ENCODE data around the gene APRT. TPM values are rescaled to one million over a fixed set of nuclear protein-coding genes. Genes with fewer than 3 reads are reported as not detected.

APRT gene
- total RNA-seq, 1 experiment from 2014 or later, result 311 TPM

DNA sequence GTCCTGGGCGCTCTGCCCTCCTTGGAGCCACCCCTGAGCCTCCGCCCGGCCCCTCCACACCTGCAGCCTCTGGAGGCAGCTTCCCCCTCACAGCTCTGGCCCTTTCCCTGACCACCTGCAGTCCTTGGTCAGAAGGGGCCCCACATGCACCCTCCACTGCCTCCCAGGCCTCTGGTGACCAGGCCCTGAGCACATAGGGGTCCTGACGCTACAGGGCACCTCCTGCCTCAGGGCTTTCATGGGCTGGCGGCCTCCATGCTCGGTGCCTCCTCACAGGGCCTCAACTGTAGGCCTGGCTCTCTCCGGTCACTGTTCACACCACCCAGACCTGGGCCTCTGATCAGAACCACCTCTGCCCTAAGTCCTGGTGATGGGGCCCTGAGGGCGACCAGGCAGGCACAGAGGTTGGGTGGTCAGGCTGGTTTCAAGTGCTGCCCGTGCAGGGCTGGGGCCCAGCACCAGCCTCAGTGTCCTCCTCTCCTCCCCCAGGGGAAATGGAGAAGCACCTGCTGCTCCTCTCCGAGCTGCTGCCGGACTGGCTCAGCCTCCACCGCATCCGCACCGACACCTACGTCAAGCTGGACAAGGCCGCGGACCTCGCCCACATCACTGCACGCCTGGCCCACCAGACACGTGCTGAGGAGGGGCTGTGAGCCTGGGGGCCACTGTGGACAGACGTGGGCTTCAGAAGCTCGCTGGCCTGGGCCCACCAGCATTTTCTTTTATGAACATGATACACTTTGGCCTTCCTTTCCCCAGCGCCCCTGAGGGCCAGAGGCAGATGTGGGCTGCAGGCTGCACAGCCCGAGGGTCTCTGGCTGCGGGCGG is 3.9 kb downstream of the APRT start:
- TF ChIP-seq EZH2phosphoT487 (IDR thresholded peaks at IDR 0.05; ENCODE audit: borderline replicate concordance), result no peak
- TF ChIP-seq MAX (IDR thresholded peaks at IDR 0.05), result no peak
- TF ChIP-seq EZH2 (IDR thresholded peaks at IDR 0.05), result no peak
- TF ChIP-seq POLR2AphosphoS5 (IDR thresholded peaks at IDR 0.05; ENCODE audit: low read depth, low read length), result peak; percentile 42
- no peak for TF ChIP-seq SP1 (IDR thresholded peaks at IDR 0.05; ENCODE audit: low read depth)
- TF ChIP-seq SRF (IDR thresholded peaks at IDR 0.05; ENCODE audit: low read depth), result no peak
- TF ChIP-seq, protein P1, sequence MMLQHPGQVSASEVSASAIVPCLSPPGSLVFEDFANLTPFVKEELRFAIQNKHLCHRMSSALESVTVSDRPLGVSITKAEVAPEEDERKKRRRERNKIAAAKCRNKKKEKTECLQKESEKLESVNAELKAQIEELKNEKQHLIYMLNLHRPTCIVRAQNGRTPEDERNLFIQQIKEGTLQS (IDR thresholded peaks at IDR 0.05), result no peak
- peak; percentile 37 for TF ChIP-seq POLR2A (IDR thresholded peaks at IDR 0.05; ENCODE audit: borderline replicate concordance, extremely low read depth, insufficient read depth, insufficient read length)
- TF ChIP-seq ZFX (IDR thresholded peaks at IDR 0.05), result peak; percentile 37; the same call in 1 of the 2 replicates
- TF ChIP-seq RAD21 (IDR thresholded peaks at IDR 0.05; ENCODE audit: low read depth), result no peak
- TF ChIP-seq CBX3 (IDR thresholded peaks at IDR 0.05; ENCODE audit: low read depth), result no peak
- no peak for TF ChIP-seq YY1 (IDR thresholded peaks at IDR 0.05; ENCODE audit: extremely low read depth, insufficient replicate concordance, low read depth, low read length)
- no peak for TF ChIP-seq FOSL1 (IDR thresholded peaks at IDR 0.05; ENCODE audit: low read depth)
- TF ChIP-seq, protein P2, sequence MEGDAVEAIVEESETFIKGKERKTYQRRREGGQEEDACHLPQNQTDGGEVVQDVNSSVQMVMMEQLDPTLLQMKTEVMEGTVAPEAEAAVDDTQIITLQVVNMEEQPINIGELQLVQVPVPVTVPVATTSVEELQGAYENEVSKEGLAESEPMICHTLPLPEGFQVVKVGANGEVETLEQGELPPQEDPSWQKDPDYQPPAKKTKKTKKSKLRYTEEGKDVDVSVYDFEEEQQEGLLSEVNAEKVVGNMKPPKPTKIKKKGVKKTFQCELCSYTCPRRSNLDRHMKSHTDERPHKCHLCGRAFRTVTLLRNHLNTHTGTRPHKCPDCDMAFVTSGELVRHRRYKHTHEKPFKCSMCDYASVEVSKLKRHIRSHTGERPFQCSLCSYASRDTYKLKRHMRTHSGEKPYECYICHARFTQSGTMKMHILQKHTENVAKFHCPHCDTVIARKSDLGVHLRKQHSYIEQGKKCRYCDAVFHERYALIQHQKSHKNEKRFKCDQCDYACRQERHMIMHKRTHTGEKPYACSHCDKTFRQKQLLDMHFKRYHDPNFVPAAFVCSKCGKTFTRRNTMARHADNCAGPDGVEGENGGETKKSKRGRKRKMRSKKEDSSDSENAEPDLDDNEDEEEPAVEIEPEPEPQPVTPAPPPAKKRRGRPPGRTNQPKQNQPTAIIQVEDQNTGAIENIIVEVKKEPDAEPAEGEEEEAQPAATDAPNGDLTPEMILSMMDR (IDR thresholded peaks at IDR 0.05 in 2 of 3, conservative IDR thresholded peaks at IDR 0.05 in 1 of 3; ENCODE audit: borderline replicate concordance in 1 of 3, insufficient read depth in 1 of 3, low read depth in 2 of 3, low read length in 2 of 3), result no peak
- TF ChIP-seq, protein P3, sequence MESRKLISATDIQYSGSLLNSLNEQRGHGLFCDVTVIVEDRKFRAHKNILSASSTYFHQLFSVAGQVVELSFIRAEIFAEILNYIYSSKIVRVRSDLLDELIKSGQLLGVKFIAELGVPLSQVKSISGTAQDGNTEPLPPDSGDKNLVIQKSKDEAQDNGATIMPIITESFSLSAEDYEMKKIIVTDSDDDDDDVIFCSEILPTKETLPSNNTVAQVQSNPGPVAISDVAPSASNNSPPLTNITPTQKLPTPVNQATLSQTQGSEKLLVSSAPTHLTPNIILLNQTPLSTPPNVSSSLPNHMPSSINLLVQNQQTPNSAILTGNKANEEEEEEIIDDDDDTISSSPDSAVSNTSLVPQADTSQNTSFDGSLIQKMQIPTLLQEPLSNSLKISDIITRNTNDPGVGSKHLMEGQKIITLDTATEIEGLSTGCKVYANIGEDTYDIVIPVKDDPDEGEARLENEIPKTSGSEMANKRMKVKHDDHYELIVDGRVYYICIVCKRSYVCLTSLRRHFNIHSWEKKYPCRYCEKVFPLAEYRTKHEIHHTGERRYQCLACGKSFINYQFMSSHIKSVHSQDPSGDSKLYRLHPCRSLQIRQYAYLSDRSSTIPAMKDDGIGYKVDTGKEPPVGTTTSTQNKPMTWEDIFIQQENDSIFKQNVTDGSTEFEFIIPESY (IDR thresholded peaks at IDR 0.05; ENCODE audit: extremely low read depth, insufficient replicate concordance, low read length), result no peak
- peaks cover 71% of the 10 kb centered on the region for H3K79me2 ChIP-seq (ENCODE audit: insufficient read depth, low read length)
- no peak overlapping the region for H3K9ac ChIP-seq (ENCODE audit: low read length)

More for the DNA sequence above, 3.9 kb downstream of the APRT start:
- Histone ChIP-seq H3K27me3 (ENCODE audit: insufficient read depth, low read length) (no peaks in the 10 kb centered on the region), H3K27ac (ENCODE audit: low read depth, low read length) (peak overlapping the region; percentile 100), H3K9me3 (ENCODE audit: control insufficient read depth in 1 of 2, insufficient read depth in 1 of 2, low read depth in 1 of 2, low read length in 2 of 2) (no peaks in the 10 kb centered on the region), H3K4me3 (replicated peaks in 1 of 2; ENCODE audit: low read depth in 1 of 2, low read length in 2 of 2) (no peak overlapping the region), H3K4me2 (ENCODE audit: low read length) (no peak overlapping the region), H2AFZ (ENCODE audit: low read depth, low read length, poor library complexity, severe bottlenecking) (no peak overlapping the region), H3K9me2 (ENCODE audit: insufficient read depth) (no peaks in the 10 kb centered on the region), H3K36me3 (ENCODE audit: control insufficient read depth in 1 of 2, insufficient read depth in 2 of 2, low read length in 2 of 2) (peaks cover 19 to 61% of the 10 kb centered on the region in 2 experiments; a peak in 3 of 4 replicates), H3K4me1 (ENCODE audit: control insufficient read depth in 1 of 2, insufficient read depth in 2 of 2, low read length in 2 of 2) (peaks cover 18 to 55% of the 10 kb centered on the region in 2 experiments), H4K20me1 (ENCODE audit: insufficient read depth) (peaks cover 12% of the 10 kb centered on the region; the same call in 1 of the 2 replicates)
- CTCF ChIA-PET, result interaction anchor here (4.9 kb wide), 1 partner anchor 70 kb away, joined by 33 read pairs; no protein-coding TSS in a partner anchor
- no peak for DNase-seq (ENCODE audit: low read depth, low spot score)
- ATAC-seq, result no peak
- RAD21 ChIA-PET (ENCODE audit: low non-redundant PET in 1 of 2, low total read pairs in 2 of 2, uncharacterized antibody in 2 of 2, unreplicated experiment in 2 of 2), result no interaction called here
- BruUV-seq (replicated peaks), result no TSS peak
- POLR2A ChIA-PET, result no interaction called here
- intact Hi-C loops (cut with micrococcal nuclease), result no loop called here
